ENCODE data around the gene ODF2L.
"Not testable (repeated sequence)": the region's sequence is repeated elsewhere in the genome, so short reads cannot be mapped to it uniquely, and the experiment has no call there.

The ODF2L gene

DNA sequence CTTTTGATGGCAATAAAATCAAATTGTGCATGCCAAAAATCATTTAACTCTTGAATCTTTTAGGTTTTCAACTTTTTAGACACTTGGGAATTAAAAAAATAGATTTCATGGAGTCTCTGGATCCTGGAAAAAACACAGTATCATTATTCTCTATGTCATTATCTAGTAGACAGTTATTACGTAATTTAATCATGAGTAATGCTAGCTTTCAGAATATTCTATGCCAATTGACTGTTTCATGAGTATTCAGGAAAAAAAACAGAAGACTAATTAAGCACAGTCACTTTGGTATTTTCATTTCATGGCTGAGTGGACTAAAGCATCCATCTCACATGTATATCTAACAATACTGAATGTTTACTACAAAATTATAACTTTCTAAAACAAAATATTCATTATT lies 44.0 kb downstream of the ODF2L start:
- no peak for DNase-seq (ENCODE audit: low read depth)
- TF ChIP-seq, protein P1, sequence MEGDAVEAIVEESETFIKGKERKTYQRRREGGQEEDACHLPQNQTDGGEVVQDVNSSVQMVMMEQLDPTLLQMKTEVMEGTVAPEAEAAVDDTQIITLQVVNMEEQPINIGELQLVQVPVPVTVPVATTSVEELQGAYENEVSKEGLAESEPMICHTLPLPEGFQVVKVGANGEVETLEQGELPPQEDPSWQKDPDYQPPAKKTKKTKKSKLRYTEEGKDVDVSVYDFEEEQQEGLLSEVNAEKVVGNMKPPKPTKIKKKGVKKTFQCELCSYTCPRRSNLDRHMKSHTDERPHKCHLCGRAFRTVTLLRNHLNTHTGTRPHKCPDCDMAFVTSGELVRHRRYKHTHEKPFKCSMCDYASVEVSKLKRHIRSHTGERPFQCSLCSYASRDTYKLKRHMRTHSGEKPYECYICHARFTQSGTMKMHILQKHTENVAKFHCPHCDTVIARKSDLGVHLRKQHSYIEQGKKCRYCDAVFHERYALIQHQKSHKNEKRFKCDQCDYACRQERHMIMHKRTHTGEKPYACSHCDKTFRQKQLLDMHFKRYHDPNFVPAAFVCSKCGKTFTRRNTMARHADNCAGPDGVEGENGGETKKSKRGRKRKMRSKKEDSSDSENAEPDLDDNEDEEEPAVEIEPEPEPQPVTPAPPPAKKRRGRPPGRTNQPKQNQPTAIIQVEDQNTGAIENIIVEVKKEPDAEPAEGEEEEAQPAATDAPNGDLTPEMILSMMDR (IDR thresholded peaks at IDR 0.05; ENCODE audit: insufficient read depth, low read depth, low read length, missing control alignments): no peak
- H3K4me3 ChIP-seq (ENCODE audit: low read depth, low read length): no peak overlapping the region

DNA sequence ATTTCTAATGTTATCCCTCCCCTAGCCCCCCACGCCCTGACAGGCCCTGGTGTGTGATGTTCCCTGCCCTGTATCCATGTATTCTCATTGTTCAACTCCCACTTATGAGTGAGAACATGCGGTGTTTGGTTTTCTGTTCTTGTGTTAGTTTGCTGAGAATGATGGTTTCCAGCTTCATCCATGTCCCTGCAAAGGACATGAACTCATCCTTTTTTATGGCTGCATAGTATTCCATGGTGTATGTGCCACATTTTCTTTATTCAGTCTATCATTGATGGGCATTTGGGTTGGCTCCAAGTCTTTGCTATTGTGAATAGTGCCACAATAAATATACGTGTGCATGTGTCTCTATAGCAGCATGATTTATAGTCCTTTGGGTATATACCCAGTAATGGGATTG lies 45.9 kb downstream of the ODF2L start:
- not testable (repeated sequence) for H3K4me3 ChIP-seq (ENCODE audit: low read depth, low read length); DNase-seq (ENCODE audit: low read depth)

DNA sequence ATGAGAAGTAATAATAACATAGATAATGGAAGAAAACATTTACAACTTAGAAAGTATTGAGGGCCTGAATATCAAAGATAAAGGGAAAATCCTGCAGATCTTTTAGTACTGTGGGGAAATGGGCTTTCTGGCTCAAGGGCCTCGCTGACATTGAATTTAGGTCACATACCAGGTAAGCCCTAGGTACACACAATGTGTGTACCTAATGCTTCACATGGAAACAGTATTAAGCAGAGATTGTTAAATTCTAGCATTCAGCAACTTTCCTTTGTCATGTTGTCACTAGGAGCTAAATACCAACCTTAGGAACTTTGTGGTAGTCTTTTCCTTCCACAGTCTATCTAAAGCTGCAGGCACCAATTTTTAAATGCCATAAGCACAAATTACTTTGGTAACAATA lies 49.7 kb downstream of the ODF2L start:
- DNase-seq (ENCODE audit: low read depth): no peak
- H3K4me3 ChIP-seq (ENCODE audit: low read depth, low read length): no peak overlapping the region
- TF ChIP-seq, protein P1 (IDR thresholded peaks at IDR 0.05; ENCODE audit: insufficient read depth, low read depth, low read length, missing control alignments): no peak

DNA sequence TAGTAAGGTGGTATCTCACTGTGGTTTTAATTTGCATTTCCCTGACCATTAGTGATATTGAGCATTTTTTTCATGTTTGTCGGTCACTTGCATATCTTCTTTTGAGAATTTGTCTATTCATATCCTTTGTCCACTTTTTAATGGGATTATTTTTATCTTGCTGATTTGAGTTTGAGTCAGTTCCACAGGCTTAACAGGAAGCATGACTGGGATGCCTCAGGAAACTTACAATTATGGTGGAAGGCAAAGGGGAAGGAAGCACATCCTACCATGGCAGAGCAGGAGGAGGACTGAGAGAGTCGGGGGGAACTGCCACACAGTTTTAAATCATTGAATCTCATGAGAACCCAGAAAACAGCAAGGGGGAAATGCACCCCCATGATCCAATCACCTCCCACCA lies 51.1 kb downstream of the ODF2L start:
- no peak for DNase-seq (ENCODE audit: low read depth)
- TF ChIP-seq, protein P1 (IDR thresholded peaks at IDR 0.05; ENCODE audit: insufficient read depth, low read depth, low read length, missing control alignments): no peak
- H3K4me3 ChIP-seq (ENCODE audit: low read depth, low read length): no peak overlapping the region

DNA sequence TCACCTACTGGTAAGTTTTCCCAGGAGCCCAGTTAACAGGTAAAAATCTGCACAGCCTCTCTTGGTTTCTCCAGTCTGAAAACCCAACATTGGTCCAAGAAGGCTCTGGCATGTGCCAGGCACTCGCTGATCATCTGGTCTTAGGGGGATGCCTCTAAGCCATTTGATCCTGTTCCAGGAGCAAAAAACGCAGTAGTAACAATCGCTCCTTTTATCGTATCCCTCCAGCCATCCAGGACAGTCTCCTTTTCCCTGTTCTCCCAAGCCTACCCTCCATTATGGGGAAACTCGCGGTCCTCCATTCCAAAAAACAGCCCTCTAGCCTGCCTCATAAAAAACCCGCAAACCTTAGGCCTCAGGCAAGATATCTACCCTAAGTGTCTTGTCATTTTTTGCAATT lies 56.2 kb downstream of the ODF2L start:
- TF ChIP-seq, protein P1 (IDR thresholded peaks at IDR 0.05; ENCODE audit: insufficient read depth, low read depth, low read length, missing control alignments): no peak
- H3K4me3 ChIP-seq (ENCODE audit: low read depth, low read length): no peak overlapping the region
- DNase-seq (ENCODE audit: low read depth): no peak

DNA sequence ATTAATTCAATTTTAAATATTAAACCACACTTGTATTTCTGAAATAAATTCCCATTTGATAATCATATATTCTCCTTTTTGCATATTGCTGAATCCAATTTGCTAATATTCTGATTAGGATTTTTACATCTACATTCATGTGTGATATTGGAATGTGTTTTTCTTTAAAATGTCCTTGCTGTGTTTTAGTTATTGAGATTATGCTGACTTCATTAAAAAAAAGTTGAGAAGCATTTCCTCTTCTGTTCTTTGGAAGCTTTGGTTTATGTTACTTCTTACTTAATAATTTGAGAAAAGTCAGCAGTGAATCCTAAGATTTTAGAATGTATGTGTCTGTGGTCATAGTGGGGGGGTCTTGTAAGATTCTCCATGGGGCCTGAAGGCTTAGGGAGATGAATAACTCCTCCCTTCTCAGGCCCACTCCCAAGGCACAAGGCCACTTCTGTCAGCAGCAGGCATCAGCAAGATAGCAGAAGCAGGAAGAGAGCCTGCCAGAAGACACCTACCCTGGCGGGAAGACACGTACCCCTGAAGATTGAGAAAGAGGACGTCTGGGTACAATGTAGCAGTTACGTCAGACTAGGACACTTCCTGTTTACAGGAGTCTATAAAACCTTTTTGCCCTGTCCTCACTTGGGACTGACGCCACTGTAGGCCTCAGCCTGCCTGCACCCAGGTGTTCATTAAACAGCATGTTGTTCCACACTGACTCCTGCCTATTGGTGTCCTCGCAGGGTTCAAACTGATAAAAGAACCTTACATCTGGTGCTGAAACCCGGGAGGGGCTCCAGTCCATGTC lies 56.9 kb downstream of the ODF2L start:
- no peak overlapping the region for H3K4me3 ChIP-seq (ENCODE audit: low read depth, low read length)
- DNase-seq (ENCODE audit: low read depth): no peak
- TF ChIP-seq, protein P1 (IDR thresholded peaks at IDR 0.05; ENCODE audit: insufficient read depth, low read depth, low read length, missing control alignments): no peak

DNA sequence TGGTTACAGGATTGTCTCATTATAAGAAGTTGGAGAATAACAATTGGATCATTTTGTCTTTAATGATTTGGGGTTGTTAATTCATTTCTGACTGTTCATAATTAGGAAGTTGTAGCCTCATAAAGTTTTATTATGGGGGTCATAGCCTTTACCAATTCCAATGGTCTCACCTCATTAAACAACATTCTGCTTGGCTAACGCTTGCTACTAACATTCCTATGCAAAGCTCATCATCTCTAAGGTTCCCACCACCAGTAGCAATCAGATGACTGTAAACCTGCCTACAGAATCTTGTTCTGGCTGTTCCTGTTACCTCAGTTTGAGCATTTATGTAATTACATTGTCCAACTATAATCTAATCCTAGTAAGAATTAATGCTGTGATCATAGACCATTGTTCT lies 60.2 kb downstream of the ODF2L start:
- DNase-seq (ENCODE audit: low read depth): no peak
- TF ChIP-seq, protein P1 (IDR thresholded peaks at IDR 0.05; ENCODE audit: insufficient read depth, low read depth, low read length, missing control alignments): no peak
- H3K4me3 ChIP-seq (ENCODE audit: low read depth, low read length): no peak overlapping the region
